Motor neuron (in vitro differentiated cells): ENCODE results near the gene TNN. TPM values are rescaled to one million over a fixed set of nuclear protein-coding genes. Genes with fewer than 3 reads are reported as not detected.
A peak's percentile ranks its signal among the peaks of the same experiment; 100 is the strongest.
"Not testable (repeated sequence)": the region's sequence is repeated elsewhere in the genome, so short reads cannot be mapped to it uniquely, and the experiment has no call there.

Experiments used
- ATAC-seq, 8 experiments: fragments of 200-7000 bp; cut with Tn5 transposase; replicated peaks in 6 of 8; 2 replicates each; pipeline ENCODE4 v1.8.0; 2021; ENCODE audit warnings: mild to moderate bottlenecking in 8 of 8, moderate library complexity in 8 of 8
- H3K27ac ChIP-seq, 2 donors: fragments of 250-450 bp; sonication (Bioruptor Pico); 2 replicates each; pipeline ENCODE4 v1.9.0; 2021; ENCODE audit warnings: antibody characterized with exemption in 2 of 2, mild to moderate bottlenecking in 2 of 2, moderate library complexity in 1 of 2
- H3K4me1 ChIP-seq, 2 donors: fragments of 250-450 bp; sonication (Bioruptor Pico); replicated peaks in 1 of 2; 2 replicates each; pipeline ENCODE4 v1.6.1; 2021; ENCODE audit warnings: antibody characterized with exemption in 2 of 2, mild to moderate bottlenecking in 2 of 2, moderate library complexity in 1 of 2
- H3K4me3 ChIP-seq, 5 donors: fragments of 250-450 bp; sonication (Bioruptor Pico); 2 replicates each; pipeline ENCODE4 v1.9.0; 2021; ENCODE audit warnings: antibody characterized with exemption in 5 of 5, mild to moderate bottlenecking in 5 of 5, moderate library complexity in 4 of 5
- WGBS, 10 experiments: fragments of 450-650 bp; shearing (Covaris generic); methylation state at CpG; one replicate each; pipeline ENCODE4 v1.0.0; 2022; 5-methylcytosine and 5-hydroxymethylcytosine counted together
- in situ Hi-C, 9 experiments: fragments of 400-800 bp; cut with MboI; loops; one replicate each; pipeline ENCODE4 v1.15.0; 2021; ENCODE audit warnings: low sequenced_read_pairs in 9 of 9, low pct_unique_long_range_greater_than_20kb in 2 of 9; ENCODE audit not compliant: unreplicated experiment in 9 of 9
- total RNA-seq, 8 experiments: library from RNA; unstranded; fragments of 300-600 nt; gene quantifications; 2 replicates each; pipeline versions ENCODE4 v1.2.3 to v1.2.4, GENCODE V29; 2022

Gene TNN
- total RNA-seq, 8 experiments from 2014 or later: 0.09 to 6.6 (median 0.22) TPM; not detected in 2

DNA sequence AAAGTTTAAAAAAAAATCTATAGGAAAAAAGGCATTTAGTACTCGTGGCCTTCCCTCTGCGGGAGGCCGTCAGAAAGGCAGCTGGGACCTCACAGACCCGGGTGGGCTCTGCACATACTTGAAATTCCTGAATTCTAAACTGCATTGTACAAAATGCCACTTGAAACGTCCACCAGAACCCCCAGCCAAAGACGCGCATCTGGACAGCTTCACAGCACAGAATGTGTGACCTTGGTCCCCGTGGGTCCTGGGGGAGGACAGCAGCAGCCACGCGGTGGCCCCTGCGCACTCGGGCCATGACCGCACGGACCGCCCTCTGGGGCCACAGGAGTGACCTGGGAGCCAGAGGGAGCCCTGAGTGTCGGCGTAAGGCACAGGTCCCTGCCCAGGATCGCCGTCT, 23.8 kb upstream of the TNN start:
- in situ Hi-C loops: loop anchor here in 6 of 9 experiments (10.0 to 25.0 kb wide), 6 partner anchors 93 to 1818 kb away; no protein-coding TSS in a partner anchor
- H3K4me3 ChIP-seq: no peak overlapping the region
- 30 to 84% (median 70%) methylated on average over 3 to 16 of the region's 19 CpGs; no CpG with 5 or more reads in 2 of the 10 experiments for WGBS, 10 experiments
- no peak for ATAC-seq
- no peaks in the 10 kb centered on the region for H3K4me1 ChIP-seq
- H3K27ac ChIP-seq: no peak overlapping the region

DNA sequence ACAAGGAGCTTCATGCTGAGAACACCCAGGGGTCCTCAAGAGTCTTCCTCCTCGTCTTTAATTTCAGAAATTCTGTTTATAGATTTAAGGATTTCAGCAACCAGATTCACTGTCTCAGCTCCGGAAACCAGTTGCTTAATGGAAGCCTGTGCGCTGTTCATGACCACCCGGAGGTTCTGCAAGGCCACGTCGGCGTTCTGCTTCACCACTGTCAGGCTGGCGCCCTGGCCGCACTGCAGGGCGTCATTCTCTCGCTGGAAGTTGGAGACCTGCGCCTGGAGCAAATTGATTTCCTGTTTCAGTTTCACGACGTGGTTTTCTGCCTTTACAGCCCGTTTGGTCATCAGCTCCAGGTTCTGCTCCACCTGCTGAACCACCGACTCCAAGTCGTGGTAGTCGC, 23.0 kb upstream of the TNN start:
- ATAC-seq, H3K4me3 ChIP-seq, H3K27ac ChIP-seq, H3K4me1 ChIP-seq: not testable (repeated sequence)
- in situ Hi-C loops: loop anchor here in 6 of 9 experiments (10.0 to 25.0 kb wide), 6 partner anchors 93 to 1818 kb away; no protein-coding TSS in a partner anchor
- WGBS, 10 experiments: 71 to 100% (median 94%) methylated on average over 2 to 18 of the region's 18 CpGs

DNA sequence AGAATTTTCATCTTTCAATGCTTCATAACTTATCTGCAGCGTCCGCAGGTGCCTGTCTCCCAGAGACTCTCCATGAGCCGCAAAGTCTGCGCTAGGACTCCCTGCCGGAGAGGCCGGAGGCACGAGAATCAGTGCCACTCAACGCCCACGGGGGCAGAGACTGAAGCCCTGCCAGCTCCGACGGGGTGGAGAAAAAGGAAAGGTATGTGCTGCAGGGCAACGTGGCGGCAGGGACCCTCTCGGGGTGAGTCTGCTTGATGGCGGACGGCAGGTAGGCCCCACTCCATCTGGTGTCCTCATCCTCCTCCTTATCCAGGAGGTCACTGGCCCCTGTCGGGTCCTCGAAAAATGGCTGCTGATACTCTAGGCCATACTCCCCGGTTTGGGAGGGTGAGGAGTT, 22.5 kb upstream of the TNN start:
- Histone ChIP-seq H3K4me3 (no peak overlapping the region), H3K27ac (no peak overlapping the region), H3K4me1 (no peaks in the 10 kb centered on the region)
- in situ Hi-C loops: loop anchor here in 6 of 9 experiments (10.0 to 25.0 kb wide), 6 partner anchors 92 to 1817 kb away; no protein-coding TSS in a partner anchor
- no peak for ATAC-seq
- 80 to 98% (median 88%) methylated on average over 1 to 15 of the region's 19 CpGs; no CpG with 5 or more reads in 4 of the 10 experiments for whole genome bisulfite sequencing, 10 experiments

DNA sequence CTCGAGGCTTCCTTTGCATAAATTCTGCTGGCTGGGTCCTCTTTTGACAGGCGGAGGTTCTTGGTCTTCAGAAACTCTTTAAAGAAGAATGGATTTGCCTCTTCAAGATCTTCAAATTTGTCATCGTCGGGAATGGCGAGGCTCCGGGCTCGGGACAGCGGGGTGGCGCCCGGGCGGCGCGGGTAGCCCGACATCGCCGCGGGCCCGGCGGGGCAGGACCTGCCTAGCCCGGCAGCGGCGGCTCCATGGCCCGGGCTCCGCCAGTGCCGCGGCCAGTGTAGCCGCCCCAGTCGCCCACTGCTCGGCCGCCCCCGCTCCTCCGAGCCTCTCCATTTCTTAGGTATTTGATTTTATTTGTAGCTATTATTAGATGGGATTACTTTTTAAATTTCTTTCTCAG, 22.1 kb upstream of the TNN start:
- Histone ChIP-seq H3K4me3 (no peak overlapping the region), H3K27ac (no peak overlapping the region), H3K4me1 (no peaks in the 10 kb centered on the region)
- ATAC-seq: no peak
- in situ Hi-C loops: loop anchor here in 6 of 9 experiments (10.0 to 25.0 kb wide), 6 partner anchors 92 to 1817 kb away; no protein-coding TSS in a partner anchor
- 85 to 98% (median 96%) methylated on average over 11 to 30 of the region's 32 CpGs; no CpG with 5 or more reads in 5 of the 10 experiments for WGBS, 10 experiments

DNA sequence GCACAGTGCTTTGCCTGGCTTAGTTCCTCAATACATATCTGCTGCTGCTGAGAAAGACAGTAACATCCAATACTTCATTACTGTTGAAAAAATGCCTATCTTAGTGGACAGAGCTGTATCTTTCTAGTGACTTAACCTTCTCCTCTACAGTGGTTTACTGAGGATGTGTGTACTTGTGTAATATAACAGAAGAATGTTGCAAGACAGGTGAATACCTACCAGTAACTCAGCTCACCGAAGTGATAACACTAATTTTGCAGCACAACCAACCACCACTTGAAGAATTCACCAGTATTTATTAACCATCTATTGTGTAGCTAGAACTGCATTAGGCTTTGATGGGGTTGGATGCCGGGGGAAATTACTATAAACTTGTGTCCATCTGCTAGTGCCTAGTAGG, 16.6 kb upstream of the TNN start:
- no peak for ATAC-seq
- in situ Hi-C loops: no loop called here
- no peaks in the 10 kb centered on the region for H3K4me1 ChIP-seq
- WGBS, 10 experiments: 17 to 100% (median 88%) methylated on average over 1 to 2 of the region's 2 CpGs; no CpG with 5 or more reads in 5 of the 10 experiments
- H3K27ac ChIP-seq: no peak overlapping the region
- H3K4me3 ChIP-seq: no peak overlapping the region

DNA sequence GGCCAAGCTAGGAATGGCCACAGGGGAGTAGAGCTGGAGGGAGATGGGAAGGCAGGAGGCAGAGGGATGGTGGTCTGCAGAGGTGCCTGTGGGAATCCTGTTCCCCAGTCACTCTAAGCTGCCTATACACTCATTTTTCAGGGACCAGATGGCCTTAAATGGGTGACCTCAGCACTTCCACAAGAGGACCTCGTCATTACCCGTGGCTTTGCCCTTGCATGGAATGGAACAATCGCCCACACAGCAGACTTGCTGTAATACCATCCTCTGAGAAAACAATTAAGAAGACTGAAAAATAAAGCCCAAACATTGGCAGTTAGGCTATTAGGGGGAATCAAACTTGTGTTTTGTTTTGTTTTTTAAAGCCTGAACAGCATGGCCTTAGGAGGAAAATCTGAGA, 12.9 kb upstream of the TNN start:
- Histone ChIP-seq H3K4me1 (no peaks in the 10 kb centered on the region), H3K27ac (no peak overlapping the region), H3K4me3 (no peak overlapping the region)
- in situ Hi-C loops: no loop called here
- 0 to 90% (median 83%) methylated on average over 1 to 3 of the region's 3 CpGs; no CpG with 5 or more reads in 2 of the 10 experiments for WGBS, 10 experiments
- ATAC-seq: no peak

DNA sequence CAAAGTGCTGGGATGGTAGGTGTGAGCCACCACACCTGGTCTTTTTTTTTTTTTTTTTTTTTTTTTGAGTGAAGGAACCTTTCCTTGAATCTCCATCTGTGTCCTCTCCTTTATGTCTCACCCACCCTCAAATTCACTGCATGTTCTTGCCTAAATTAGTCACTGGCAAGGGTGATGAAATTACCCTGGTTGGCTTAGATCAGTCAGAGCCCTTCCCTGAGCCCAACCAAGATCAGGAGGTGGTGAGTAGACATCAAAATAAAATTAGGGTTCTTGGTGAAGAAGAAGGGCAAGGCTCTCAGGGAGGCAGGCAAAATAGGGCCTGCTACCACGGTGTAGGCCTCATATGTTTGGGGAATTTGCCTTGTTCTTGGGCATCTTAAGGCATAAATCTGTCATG, 5.3 kb upstream of the TNN start:
- no peak for ATAC-seq
- in situ Hi-C loops: no loop called here
- H3K27ac ChIP-seq: no peak overlapping the region
- H3K4me3 ChIP-seq: no peak overlapping the region
- 67 to 100% (median 71%) methylated on average over 1 of the region's 1 CpG; no CpG with 5 or more reads in 7 of the 10 experiments for WGBS, 10 experiments
- peaks cover 0 to 2% of the 10 kb centered on the region in 2 donors for H3K4me1 ChIP-seq

DNA sequence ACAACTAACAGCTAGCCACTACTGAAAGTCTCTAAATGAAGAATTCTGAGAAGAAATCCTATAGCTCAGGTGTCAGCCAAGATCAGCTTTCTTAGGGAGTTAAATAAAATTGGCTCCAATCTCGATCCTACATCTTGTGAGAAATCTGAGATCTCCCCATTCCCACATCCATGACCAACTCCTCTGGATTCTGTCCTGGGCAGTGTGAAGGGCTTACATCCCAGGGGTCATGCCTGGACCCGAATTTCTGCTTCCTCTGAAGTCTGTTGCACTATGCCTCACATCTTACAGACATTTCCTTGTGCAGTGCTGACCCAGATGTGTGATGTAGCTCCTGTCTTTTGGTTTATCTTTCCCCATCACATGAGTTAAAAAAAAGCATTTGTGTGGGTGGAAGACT, 4.8 kb upstream of the TNN start:
- Histone ChIP-seq H3K4me3 (no peak overlapping the region), H3K27ac (no peak overlapping the region), H3K4me1 (peaks cover 0 to 2% of the 10 kb centered on the region in 2 donors)
- in situ Hi-C loops: no loop called here
- ATAC-seq: no peak
- 43 to 80% (median 46%) methylated on average over 1 to 2 of the region's 2 CpGs; no CpG with 5 or more reads in 7 of the 10 experiments for WGBS, 10 experiments

DNA sequence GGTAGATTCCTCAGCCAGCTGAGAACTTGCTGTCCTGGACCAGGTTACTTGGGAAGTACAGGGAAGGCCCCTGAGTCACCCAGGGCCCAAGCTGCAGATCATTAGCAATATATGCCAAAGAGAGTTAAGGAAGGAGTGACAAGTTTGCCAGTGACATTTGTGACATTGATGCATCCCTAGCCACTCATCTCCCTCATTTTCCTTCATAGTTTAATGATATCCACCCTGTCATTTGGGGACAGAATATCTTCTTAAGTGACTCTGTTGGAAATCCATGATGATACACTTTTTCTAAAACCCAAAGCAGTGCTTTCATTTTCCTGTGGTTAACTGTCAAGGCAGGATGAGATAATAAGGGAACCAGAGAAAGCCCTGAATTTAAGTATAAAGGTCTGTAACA, 3.2 kb downstream of the TNN start:
- in situ Hi-C loops: no loop called here
- Histone ChIP-seq H3K27ac (no peak overlapping the region), H3K4me1 (peaks cover 19 to 20% of the 10 kb centered on the region in 2 donors), H3K4me3 (no peak overlapping the region)
- ATAC-seq: no peak

DNA sequence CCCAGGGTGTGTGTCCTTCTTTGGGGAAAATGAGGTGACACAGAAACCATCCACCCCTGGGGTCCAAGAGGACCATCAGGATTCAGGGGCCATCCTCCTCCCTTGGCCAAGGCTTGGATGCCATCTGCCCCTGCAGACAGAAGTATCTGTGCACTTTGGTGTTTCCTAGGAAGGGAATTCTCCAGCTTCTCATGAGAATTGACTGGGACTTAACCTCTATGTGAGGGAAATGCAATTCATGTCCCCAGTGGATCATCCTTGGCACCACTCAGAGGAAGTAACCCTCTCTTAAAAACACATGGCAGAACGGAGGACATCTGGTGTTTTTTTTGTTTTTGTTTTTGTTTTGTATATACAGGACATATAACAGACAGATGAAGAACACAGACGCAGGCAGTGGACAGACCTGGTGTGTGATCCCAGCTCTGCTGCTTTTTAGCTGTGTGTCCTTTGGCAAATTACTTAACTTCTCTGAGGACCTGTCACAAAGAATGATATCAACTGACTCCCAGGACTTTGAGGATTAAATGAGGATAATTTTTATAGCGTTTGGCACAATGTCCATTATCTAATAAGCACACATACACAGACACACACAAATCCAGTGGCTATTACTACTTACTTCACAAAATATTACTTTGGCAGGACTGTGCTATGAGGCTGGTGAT, 3.8 kb downstream of the TNN start:
- in situ Hi-C loops: no loop called here
- Histone ChIP-seq H3K27ac (peak overlapping the region; percentile 51 to 76), H3K4me3 (no peak overlapping the region), H3K4me1 (peaks cover 19 to 20% of the 10 kb centered on the region in 2 donors)
- 46 to 100% (median 96%) methylated on average over 1 to 3 of the region's 3 CpGs; no CpG with 5 or more reads in 3 of the 10 experiments for WGBS, 10 experiments
- no peak for ATAC-seq

DNA sequence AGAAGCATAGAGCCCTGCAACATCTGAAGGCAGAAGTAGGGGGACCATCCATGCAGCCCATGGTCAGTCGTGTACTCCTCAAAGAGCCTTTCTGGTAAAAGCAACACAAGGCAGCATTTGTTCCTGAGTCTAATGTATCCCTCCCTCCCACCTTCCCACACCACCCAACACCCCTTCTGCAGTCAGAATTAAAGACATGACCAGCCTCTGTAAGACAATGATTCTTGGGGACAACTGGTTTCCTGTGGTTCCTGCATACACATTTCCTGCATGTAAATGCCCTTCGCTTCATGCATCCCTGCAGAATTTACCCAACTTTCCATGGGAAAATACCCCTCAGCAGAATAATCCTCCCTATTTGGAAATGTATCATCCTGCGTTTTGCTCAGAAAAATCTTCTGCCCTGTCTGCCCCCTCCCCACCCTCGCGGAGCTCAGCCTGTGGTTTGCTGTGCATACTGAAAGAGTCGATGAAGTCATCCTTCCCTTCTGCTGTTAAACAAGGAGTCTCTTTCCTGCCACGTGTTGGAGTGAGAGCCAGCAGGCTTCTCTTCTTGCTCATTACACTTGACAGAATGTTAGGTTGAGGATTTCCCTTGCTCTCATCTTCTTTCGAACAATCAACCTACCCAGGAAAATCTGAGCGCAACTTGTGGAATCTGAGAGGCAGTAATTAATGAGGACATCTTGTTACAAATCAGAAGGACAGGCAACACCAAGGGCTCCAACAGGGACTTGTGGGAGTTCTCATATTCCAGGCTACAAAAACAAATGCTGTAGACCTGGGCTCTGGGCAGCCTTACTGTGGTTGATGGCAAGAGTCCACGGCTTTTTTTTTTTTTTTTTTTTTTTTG, 4.7 kb downstream of the TNN start:
- in situ Hi-C loops: no loop called here
- Histone ChIP-seq H3K4me3 (no peak overlapping the region), H3K27ac (peak overlapping the region; percentile 51 to 76), H3K4me1 (peaks cover 19 to 20% of the 10 kb centered on the region in 2 donors)
- peak; percentile 95 to 99 (median 98) for ATAC-seq
- 0 to 67% (median 34%) methylated on average over 1 to 10 of the region's 10 CpGs; no CpG with 5 or more reads in 1 of the 10 experiments for WGBS, 10 experiments

DNA sequence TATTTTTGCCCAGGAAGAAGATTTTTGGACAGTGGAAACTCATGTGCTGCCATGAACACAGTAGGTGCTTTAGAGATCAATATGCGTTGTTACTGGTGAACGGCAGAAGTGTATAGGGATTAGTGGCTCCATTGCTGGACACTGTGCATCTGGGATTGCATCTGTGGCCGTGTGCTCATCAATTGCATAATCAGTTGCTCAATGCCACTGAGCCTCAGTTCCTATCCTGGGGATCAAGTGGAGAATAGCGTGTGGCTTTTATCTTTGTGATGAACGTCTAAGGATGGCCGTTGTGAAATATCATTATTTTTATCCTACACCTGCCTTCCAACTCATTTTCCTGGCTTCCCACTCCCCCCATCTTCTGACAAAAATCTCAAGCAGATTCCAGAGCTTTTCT, 5.4 kb downstream of the TNN start:
- no peak overlapping the region for H3K4me3 ChIP-seq
- ATAC-seq: peak in 2 of 8 experiments; percentile 11 to 25
- WGBS, 10 experiments: 0 to 100% (median 65%) methylated on average over 1 to 6 of the region's 6 CpGs; no CpG with 5 or more reads in 1 of the 10 experiments
- H3K27ac ChIP-seq: peak overlapping the region; percentile 50 to 51
- peaks cover 19 to 20% of the 10 kb centered on the region in 2 donors for H3K4me1 ChIP-seq
- in situ Hi-C loops: no loop called here

DNA sequence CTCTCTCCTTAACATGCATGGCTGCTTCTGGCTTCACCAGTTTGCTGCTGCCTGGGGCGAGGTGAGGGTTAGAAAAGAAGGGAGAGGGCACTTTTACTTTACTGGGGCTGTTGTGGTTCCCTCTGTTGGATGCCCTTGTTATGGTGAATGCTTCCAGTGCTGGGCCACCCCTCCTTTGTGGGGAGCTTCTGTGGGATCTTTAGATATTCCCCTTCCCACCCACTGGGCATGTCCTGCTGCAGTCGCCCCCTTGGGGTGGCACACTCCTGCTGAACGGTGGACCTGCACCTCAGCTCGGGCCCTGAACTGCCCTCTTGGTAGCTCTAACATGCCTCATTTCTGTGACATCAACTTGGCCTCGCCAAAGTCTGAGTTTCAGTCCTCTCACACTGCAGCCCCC, 6.0 kb downstream of the TNN start:
- H3K4me1 ChIP-seq: peaks cover 19 to 20% of the 10 kb centered on the region in 2 donors
- no peak overlapping the region for H3K27ac ChIP-seq
- ATAC-seq: no peak
- in situ Hi-C loops: no loop called here
- H3K4me3 ChIP-seq: no peak overlapping the region
- 13 to 64% (median 50%) methylated on average over 1 to 4 of the region's 5 CpGs; no CpG with 5 or more reads in 2 of the 10 experiments for WGBS, 10 experiments
